Measurements from ENCODE around the gene CAMK1D.

Gene CAMK1D

GRCh38 chr10:12533723-12534122 lies 184.4 kb downstream of the CAMK1D start:
- H3K9me3 ChIP-seq (ENCODE audit: control insufficient read depth, insufficient read depth, low read length) = no peaks in the 10 kb centered on the region
- peaks cover 6% of the 10 kb centered on the region; the same call in 1 of the 2 replicates for H4K20me1 ChIP-seq (ENCODE audit: control insufficient read depth, insufficient read depth, low read depth, low read length)
- H3K27me3 ChIP-seq (ENCODE audit: control insufficient read depth, low read length) = no peaks in the 10 kb centered on the region
- no peaks in the 10 kb centered on the region for H3K36me3 ChIP-seq (ENCODE audit: control insufficient read depth, low read length)
- H3K9me2 ChIP-seq (replicated peaks; ENCODE audit: control insufficient read depth, low read length) = no peaks in the 10 kb centered on the region
- H3K4me2 ChIP-seq (ENCODE audit: low read length) = no peak overlapping the region
- H3K27ac ChIP-seq (ENCODE audit: low read depth, low read length) = no peak overlapping the region
- H3K79me2 ChIP-seq (ENCODE audit: control insufficient read depth, low read length) = peaks cover 81% of the 10 kb centered on the region
- no peaks in the 10 kb centered on the region for H3K4me1 ChIP-seq (ENCODE audit: control insufficient read depth, low read length)
- no peak overlapping the region for H3K4me3 ChIP-seq (ENCODE audit: low read length)
- TF ChIP-seq CTCF (IDR thresholded peaks at IDR 0.05; ENCODE audit: low read depth, low read length, poor library complexity, severe bottlenecking) = no peak
- no peak for TF ChIP-seq EZH2phosphoT487 (IDR thresholded peaks at IDR 0.05; ENCODE audit: borderline replicate concordance, low read length)
- H3F3A ChIP-seq (ENCODE audit: control insufficient read depth, insufficient read depth) = no peaks in the 10 kb centered on the region

- no peak overlapping the region for H3K27ac ChIP-seq (ENCODE audit: low read depth, low read length)
- H3K4me2 ChIP-seq (ENCODE audit: low read length) = no peak overlapping the region
- no peaks in the 10 kb centered on the region for H3K9me2 ChIP-seq (replicated peaks; ENCODE audit: control insufficient read depth, low read length)
- no peaks in the 10 kb centered on the region for H3K36me3 ChIP-seq (ENCODE audit: control insufficient read depth, low read length)
- no peaks in the 10 kb centered on the region for H3K27me3 ChIP-seq (ENCODE audit: control insufficient read depth, low read length)
- peaks cover 6% of the 10 kb centered on the region; the same call in 1 of the 2 replicates for H4K20me1 ChIP-seq (ENCODE audit: control insufficient read depth, insufficient read depth, low read depth, low read length)
- H3K79me2 ChIP-seq (ENCODE audit: control insufficient read depth, low read length) = peaks cover 81% of the 10 kb centered on the region
- no peak overlapping the region for H3K4me3 ChIP-seq (ENCODE audit: low read length)
- no peaks in the 10 kb centered on the region for H3K4me1 ChIP-seq (ENCODE audit: control insufficient read depth, low read length)
- no peaks in the 10 kb centered on the region for H3K9me3 ChIP-seq (ENCODE audit: control insufficient read depth, insufficient read depth, low read length)
- no peaks in the 10 kb centered on the region for H3F3A ChIP-seq (ENCODE audit: control insufficient read depth, insufficient read depth)
- TF ChIP-seq CTCF (IDR thresholded peaks at IDR 0.05; ENCODE audit: low read depth, low read length, poor library complexity, severe bottlenecking) = no peak
- no peak for TF ChIP-seq EZH2phosphoT487 (IDR thresholded peaks at IDR 0.05; ENCODE audit: borderline replicate concordance, low read length)
These were observed 185.5 kb downstream of the CAMK1D start for GRCh38 chr10:12534824-12535223.

GRCh38 chr10:12535656-12536055 lies 186.3 kb downstream of the CAMK1D start:
- no peak overlapping the region for H3K27ac ChIP-seq (ENCODE audit: low read depth, low read length)
- no peak overlapping the region for H3K4me3 ChIP-seq (ENCODE audit: low read length)

More at GRCh38 chr10:12535656-12536055, 186.3 kb downstream of the CAMK1D start:
- no peaks in the 10 kb centered on the region for H3K27me3 ChIP-seq (ENCODE audit: control insufficient read depth, low read length)
- H4K20me1 ChIP-seq (ENCODE audit: control insufficient read depth, insufficient read depth, low read depth, low read length) = peaks cover 6% of the 10 kb centered on the region; the same call in 1 of the 2 replicates
- TF ChIP-seq CTCF (IDR thresholded peaks at IDR 0.05; ENCODE audit: low read depth, low read length, poor library complexity, severe bottlenecking) (no peak), EZH2phosphoT487 (IDR thresholded peaks at IDR 0.05; ENCODE audit: borderline replicate concordance, low read length) (no peak)
- no peaks in the 10 kb centered on the region for H3K9me3 ChIP-seq (ENCODE audit: control insufficient read depth, insufficient read depth, low read length)
- H3K9me2 ChIP-seq (replicated peaks; ENCODE audit: control insufficient read depth, low read length) = no peaks in the 10 kb centered on the region
- no peak overlapping the region for H3K4me2 ChIP-seq (ENCODE audit: low read length)
- no peaks in the 10 kb centered on the region for H3F3A ChIP-seq (ENCODE audit: control insufficient read depth, insufficient read depth)
- peaks cover 81% of the 10 kb centered on the region for H3K79me2 ChIP-seq (ENCODE audit: control insufficient read depth, low read length)
- H3K4me1 ChIP-seq (ENCODE audit: control insufficient read depth, low read length) = no peaks in the 10 kb centered on the region
- no peaks in the 10 kb centered on the region for H3K36me3 ChIP-seq (ENCODE audit: control insufficient read depth, low read length)

All from DOHH2 (cell line).